ENCODE measurements around the gene TRAPPC8. TPM values are rescaled to one million over a fixed set of nuclear protein-coding genes. Genes with fewer than 3 reads are reported as not detected.

TRAPPC8 gene
- total and polyA plus RNA-seq, 10 of the 15 experiments (the other 5 are each of a cell fraction or from before 2014, with no cell fraction given): 13.0 to 75.4 (median 24.8) TPM

- TF ChIP-seq CUX1 (IDR thresholded peaks at IDR 0.05; ENCODE audit: insufficient replicate concordance, low read depth, low read length) (no peak), ZZZ3 (IDR thresholded peaks at IDR 0.05; ENCODE audit: control insufficient read depth, insufficient read length, low read depth) (no peak), IRF4 (IDR thresholded peaks at IDR 0.05; ENCODE audit: low read depth, low read length) (peak; percentile 68; the same call in 1 of the 2 replicates), FOS (IDR thresholded peaks at IDR 0.05; ENCODE audit: borderline replicate concordance, extremely low read depth, insufficient read length) (no peak), ZBTB40 (IDR thresholded peaks at IDR 0.05; ENCODE audit: borderline replicate concordance) (no peak), CREM (IDR thresholded peaks at IDR 0.05; ENCODE audit: low read depth) (peak; percentile 57; the same call in 1 of the 2 replicates), ELK1 (IDR thresholded peaks at IDR 0.05; ENCODE audit: low read depth, low read length) (0 out of 2 replicates have a peak, but pooled peaks have one; percentile 27), SMARCA5 (IDR thresholded peaks at IDR 0.05) (peak; percentile 72), IKZF2 (IDR thresholded peaks at IDR 0.05) (peak; percentile 92 to 93), PML (IDR thresholded peaks at IDR 0.05; ENCODE audit: low read length) (no peak), HCFC1 (IDR thresholded peaks at IDR 0.05; ENCODE audit: low read length) (no peak), NR2C2 (IDR thresholded peaks at IDR 0.05; ENCODE audit: borderline replicate concordance, control insufficient read depth, insufficient read length, low read depth) (no peak), RELB (IDR thresholded peaks at IDR 0.05; ENCODE audit: low read depth) (peak; percentile 82), E4F1 (IDR thresholded peaks at IDR 0.05; ENCODE audit: borderline replicate concordance, partially characterized antibody) (no peak)
Observed at GRCh38 chr18:31791817-31792579, 150.9 kb downstream of the TRAPPC8 start (continued).
